Umbilical cord (tissue), 2 donors: Measurements from ENCODE around the gene RNASEL. TPM values are rescaled to one million over a fixed set of nuclear protein-coding genes. Genes with fewer than 3 reads are reported as not detected.
"Not testable (repeated sequence)": the region's sequence is repeated elsewhere in the genome, so short reads cannot be mapped to it uniquely, and the experiment has no call there.

Source experiments
- DNase-seq: peaks from one replicate; pipeline ENCODE4 v3.0.0-alpha.2; 2015; ENCODE audit warnings: low spot score
- total RNA-seq: library from RNA; depleted of rRNA; stranded (reverse); fragments of >200 nt; gene quantifications from one replicate; pipeline ENCODE4 v1.2.3, GENCODE V29; 2014; ENCODE audit warnings: low replicate concordance; ENCODE audit not compliant: insufficient read depth

Gene RNASEL
- total RNA-seq: 19.5 TPM

DNA sequence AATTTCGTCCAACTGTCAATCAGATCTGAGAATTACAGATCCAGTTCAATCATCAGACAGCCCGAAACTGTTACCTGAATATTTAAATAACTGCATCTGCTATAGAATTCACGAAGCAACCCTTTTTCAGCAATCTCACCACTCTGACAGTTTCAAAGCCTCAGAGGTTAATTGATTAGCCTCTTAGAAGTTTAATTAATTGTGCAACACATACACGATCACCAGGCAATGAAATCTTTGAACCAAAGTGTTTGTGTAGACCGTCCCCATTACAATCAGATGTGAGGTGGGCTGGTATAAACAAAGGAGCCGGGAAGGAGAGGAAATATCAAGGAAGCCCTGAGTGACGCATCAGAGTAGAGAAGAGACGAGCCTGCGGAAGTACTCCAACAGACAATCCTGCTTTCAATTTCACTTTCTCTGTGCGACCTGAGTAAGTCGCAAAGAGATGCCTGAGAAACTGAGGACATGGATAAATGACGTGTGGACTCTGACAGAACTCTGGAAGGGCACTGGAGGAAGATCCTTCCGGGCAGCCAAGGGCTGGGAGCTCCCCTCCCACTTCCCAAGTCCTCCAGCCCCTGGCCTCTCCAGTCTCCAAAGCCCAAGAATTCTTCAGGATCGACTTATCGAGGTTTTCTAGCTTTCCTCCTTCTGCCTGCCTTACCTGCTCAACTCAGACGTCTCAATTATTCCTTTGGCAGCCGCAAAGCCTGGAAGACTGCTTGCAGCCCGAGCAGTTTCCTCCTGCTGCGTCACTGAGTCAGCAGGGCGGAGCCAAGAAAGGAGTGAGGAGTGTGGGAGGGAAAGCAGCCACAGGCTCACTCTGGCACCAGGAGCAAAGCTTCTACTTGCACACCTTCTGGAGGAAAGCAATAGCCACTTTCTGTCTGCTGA, at the start of gene RNASEL:
Gene RNASEL (minus strand): TSS at position 757 of the 897 bp plus-strand sequence. CDS start 2,450 bp downstream, outside the sequence.
- DNase-seq: peak; percentile 88

DNA sequence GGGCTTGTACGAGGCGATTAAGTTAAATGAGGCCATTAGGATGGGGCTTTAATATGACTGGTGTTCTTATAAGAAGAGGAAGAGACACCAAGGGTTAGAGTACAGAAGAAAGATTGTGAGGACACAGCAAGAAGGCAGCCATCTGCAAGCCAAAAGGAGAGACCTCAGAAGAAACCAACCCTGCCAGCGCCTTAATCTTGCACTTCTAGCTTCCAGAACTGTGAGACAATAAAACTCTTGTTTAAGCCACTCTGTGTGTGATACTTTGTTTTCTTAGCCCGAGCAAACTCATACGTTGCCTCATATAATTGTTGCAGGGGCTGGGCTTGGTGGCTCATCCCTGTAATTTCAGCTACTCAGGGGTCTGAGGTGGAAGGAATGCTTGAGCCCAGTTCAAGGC, 48.7 kb upstream of the RNASEL start:
- DNase-seq: no peak

- DNase-seq: no peak
These were observed 46.8 kb upstream of the RNASEL start for GRCh38 chr1:182635871-182636270.

DNA sequence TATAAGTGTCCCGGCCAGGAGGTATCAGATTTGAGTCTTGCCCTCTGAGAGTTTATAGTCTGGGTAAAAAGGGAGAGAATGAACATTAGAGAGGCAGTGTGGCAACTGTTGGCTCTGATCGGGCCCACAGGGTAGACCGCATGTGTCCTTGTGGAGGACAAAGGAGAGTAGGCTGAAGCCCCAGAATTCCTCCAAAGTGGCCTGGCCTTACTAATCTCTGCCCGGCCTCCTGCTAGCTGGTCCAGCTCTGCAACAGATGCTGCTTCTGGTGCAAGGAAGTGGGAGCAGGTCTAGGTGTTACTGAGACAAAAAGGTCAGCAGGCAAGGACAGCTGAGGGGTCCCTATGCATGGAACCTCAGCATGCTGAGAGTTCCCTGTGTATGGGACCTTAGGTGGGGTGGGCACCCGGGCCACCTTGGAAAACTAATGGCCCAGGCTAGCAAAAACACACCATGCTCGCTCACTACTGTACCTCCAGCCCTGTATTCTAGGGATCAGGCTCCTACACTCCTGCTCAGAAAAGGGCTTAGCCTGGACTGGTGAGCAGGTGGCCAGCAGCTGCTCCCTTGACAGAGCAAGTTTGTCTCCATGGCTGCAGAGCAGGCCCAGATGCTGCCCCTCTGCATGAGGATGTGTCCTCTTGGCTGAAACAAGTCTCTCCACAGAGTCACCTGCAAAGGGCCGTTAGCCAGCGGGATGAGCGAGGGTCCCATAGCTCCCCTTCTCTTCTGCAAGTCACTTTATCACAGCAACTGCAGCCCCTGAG, 45.4 kb upstream of the RNASEL start:
- no peak for DNase-seq

GRCh38 chr1:182633657-182634281, 44.7 kb upstream of the RNASEL start:
- no peak for DNase-seq

GRCh38 chr1:182633031-182633430, 44.0 kb upstream of the RNASEL start:
- DNase-seq: no peak

GRCh38 chr1:182632441-182632857, 43.4 kb upstream of the RNASEL start:
- not testable (repeated sequence) for DNase-seq

GRCh38 chr1:182631954-182632353, 42.9 kb upstream of the RNASEL start:
- no peak for DNase-seq

- no peak for DNase-seq
These were observed 42.1 kb upstream of the RNASEL start for GRCh38 chr1:182631053-182631677.

DNA sequence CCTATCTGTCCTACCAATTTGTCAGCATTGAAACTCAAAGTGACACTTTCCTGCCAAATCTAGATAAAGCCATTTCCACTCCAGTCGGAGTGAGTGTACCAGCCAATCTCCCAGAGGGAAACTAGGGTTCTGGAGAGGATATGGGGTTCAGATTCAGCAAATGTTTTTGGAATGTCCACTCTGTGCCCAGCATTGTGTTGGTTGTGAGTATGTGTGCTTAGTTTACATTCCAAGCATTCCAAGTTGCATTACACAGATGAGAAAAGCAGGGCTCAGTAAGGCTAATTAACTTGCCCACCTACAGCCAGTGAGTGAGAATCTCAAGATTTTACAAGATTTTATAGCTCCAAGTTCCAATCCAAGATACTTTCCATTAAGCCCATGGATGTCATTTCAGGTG, 41.5 kb upstream of the RNASEL start:
- DNase-seq: no peak

- DNase-seq: no peak
These were observed 40.5 kb upstream of the RNASEL start for GRCh38 chr1:182629499-182630096.

DNA sequence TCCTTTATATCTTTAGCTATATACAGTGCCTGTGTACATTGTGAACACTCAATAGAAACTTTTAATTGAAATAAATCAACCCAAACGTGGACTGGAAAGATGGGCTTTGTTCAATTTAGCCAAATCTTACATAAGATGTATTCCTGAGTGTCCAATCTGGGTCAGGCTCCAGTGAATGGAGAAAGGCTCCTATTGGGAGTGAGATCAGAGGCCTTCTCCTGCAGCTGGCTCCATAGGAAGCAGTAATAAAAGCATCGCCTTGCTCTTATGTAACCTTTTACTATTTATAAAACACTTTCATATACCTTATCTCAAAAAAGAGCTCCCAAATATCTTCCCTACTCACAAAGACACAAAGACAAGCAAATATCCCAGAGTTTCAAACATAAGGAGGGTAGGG, 40.0 kb upstream of the RNASEL start:
- no peak for DNase-seq

DNA sequence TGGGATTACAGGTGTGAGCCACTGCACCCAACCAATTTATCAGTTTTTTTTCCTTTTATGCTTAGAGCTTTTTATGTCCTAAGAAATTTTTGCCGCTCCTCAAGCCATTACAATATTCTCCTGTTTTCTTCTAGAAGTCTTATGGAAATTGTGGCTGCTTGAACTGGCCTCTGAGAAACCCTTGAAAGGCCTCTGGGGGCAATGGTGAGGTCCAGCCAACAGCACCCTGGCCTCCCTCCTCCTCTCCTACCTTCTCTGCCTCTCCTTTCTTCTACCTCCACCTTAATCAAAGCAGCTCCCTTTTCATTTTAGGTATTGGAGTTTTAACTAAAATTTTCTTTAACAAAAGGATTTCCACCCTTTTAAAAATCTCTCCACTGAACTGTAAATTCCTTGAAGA, 39.6 kb upstream of the RNASEL start:
- no peak for DNase-seq

- peak; percentile 52 for DNase-seq
These were observed 38.6 kb upstream of the RNASEL start for GRCh38 chr1:182627622-182628021.

DNA sequence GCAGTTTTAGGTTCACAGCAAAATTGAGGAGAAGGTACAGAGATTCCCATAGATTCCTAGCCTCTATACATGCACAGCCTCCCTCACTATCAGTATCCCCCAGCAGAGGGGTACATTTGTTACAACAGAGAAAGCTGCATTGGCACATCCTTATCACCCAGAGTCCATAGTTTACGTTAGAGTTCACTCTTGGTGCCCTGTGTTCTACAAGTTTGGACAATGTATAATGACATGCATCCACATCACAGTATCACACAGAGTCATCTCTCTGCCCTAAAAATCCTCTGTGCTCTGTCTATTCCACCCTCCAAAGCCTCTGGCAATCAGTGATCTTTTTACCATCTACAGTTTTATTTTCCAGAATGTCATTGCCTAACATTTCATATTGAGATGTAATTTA, 37.5 kb upstream of the RNASEL start:
- DNase-seq: no peak

DNA sequence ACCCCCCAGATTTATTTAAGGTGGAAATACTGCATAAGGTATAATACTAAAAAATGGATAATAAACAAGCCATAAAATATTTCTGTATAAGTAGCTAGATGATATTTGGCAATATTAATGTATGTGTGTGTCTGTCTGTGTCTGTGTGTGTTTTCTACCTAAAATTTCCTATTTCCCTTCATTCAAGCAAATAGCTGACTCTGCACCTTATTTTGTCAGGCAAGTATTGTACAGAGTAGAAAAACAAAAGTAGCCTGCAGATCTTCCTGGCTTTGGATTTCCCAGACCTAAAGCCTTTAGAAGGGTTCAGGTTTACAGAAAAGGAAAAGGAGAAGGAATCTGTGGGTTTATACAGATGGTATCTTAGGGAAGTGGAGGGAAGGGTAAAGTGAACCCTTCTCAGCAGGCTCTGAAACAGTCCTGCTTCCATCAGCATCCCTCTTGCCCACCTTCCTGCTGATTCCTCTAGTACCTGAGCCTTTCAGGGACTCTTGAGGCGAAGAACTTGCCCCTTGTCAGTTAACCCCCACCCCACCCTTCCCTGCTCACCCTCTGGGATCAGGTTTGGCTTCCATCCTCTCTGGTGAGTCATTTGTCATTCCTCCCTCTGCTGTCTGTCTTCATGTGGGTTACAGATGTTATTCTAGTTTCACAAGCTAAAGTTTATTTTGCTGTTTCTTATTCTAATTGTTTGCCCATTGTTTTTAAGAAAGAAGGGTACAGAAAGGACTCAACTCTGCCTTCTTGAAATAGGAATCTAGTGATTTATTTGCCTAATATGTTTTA, 36.9 kb upstream of the RNASEL start:
- no peak for DNase-seq

DNA sequence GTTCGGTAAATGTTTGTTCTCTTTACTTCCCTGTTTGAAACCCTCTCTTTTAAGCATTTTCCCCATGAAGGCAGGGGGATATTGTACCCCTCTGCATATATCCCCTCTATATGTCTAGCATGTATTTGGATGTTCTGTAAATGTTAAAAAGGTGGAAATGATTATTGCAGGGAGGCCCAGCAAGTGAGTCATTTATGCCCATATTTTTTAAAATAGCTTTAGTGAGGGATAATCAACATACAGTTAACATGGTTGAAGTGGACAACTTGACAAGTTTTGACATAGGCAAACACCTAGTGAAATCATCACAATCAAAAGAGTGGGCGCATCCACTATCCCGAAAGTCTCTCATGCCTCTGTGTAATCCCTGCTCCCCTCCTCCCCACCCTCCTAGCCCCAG, 36.0 kb upstream of the RNASEL start:
- peak; percentile 60 for DNase-seq

DNA sequence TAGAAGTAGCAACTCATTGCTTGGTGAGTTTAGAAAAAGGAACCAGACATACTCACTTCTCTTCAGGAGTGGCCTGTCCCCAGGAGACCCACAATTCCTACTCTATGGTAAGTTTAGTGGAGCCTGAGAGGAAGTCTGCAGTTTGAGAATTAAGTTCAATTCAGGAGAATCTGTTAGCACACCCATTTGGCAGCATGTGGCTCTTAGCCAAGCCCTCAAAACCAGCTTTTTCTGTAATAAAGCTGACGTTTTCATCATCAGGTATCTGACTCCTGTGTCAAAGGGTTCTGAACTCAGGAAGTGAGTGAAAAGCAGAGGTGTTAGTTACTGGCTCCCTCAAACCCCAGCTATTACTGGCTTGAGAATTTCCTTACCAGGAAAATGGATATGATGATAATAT, 35.5 kb upstream of the RNASEL start:
- no peak for DNase-seq

GRCh38 chr1:182622901-182623528, 34.0 kb upstream of the RNASEL start:
- DNase-seq: no peak

GRCh38 chr1:182621906-182622305, 32.9 kb upstream of the RNASEL start:
- no peak for DNase-seq
